ENCODE results near the gene IGFL1.
"Not testable (repeated sequence)": the region's sequence is repeated elsewhere in the genome, so short reads cannot be mapped to it uniquely, and the experiment has no call there.

IGFL1 gene

DNA sequence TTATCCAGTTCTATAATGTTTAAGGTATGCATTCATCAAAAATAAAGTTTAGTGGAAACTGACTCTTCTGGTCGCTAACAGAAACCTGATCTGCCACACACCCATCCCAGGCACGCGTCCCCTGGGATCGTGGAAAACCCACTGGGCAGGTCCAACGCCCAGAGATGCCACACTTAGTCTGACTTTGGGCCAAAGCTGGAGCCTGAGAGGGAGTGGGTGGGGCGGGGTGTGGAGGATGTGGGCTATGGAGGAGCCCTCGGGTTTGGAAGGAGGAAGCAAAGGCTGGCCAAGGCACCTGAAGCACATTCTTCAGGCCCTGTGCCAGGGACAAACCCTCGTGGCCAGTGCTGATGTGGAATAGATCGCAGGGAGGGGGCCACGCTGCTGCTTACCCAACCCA is 2.5 kb downstream of the IGFL1 start:
- no peak overlapping the region for H3K4me3 ChIP-seq (ENCODE audit: low read depth in 1 of 2, low read length in 2 of 2)
- H3K4me1 ChIP-seq (ENCODE audit: control insufficient read depth in 1 of 2, insufficient read depth in 2 of 2, low read length in 2 of 2) = no peaks in the 10 kb centered on the region
- H3K36me3 ChIP-seq (ENCODE audit: control insufficient read depth in 1 of 2, insufficient read depth in 2 of 2, low read length in 2 of 2) = no peaks in the 10 kb centered on the region
- H3K27me3 ChIP-seq (ENCODE audit: low read depth, low read length) = no peaks in the 10 kb centered on the region
- H3K9me3 ChIP-seq (ENCODE audit: control insufficient read depth in 1 of 2, low read length in 2 of 2) = no peaks in the 10 kb centered on the region
- no peak overlapping the region for H3K27ac ChIP-seq (ENCODE audit: low read length)

GRCh38 chr19:46232468-46232867 is 2.9 kb downstream of the IGFL1 start:
- H3K27me3 ChIP-seq (ENCODE audit: low read depth, low read length) = no peaks in the 10 kb centered on the region
- H3K4me3 ChIP-seq (ENCODE audit: low read depth in 1 of 2, low read length in 2 of 2) = no peak overlapping the region
- no peak overlapping the region for H3K27ac ChIP-seq (ENCODE audit: low read length)
- H3K4me1 ChIP-seq (ENCODE audit: control insufficient read depth in 1 of 2, insufficient read depth in 2 of 2, low read length in 2 of 2) = no peaks in the 10 kb centered on the region
- H3K36me3 ChIP-seq (ENCODE audit: control insufficient read depth in 1 of 2, insufficient read depth in 2 of 2, low read length in 2 of 2) = no peaks in the 10 kb centered on the region
- no peaks in the 10 kb centered on the region for H3K9me3 ChIP-seq (ENCODE audit: control insufficient read depth in 1 of 2, low read length in 2 of 2)

DNA sequence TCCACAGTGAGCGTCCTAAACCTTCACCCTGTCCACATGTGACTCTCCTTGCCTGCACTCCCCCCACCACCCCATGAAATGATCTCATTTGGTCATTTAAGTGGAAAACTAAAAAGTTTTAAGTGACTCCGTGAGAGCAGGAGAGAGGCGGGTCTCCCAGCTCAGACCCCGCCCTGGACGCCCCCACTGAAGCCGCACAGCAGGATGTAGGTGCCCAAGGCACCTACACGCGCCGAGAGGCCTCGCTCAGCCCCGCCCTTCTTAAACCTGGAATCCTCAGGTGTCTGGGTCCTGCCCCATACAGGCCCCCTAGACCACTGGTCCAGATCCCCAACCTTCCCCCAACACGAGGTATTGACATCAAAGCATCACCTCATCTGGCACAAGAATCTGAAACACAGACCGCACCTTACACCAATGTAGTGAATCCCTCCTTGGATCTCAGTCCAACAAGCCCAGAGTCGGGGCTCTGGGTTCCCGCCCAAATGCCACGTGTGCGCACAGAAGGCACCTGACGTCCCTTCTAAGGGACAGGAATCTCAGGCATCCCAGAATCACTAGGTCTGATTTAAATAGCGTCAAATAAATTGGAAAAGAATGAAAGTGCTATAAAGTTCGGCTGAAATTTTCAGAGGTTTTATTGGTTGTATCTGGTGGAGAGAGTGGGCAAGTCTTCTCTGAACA is 3.5 kb downstream of the IGFL1 start:
- H3K9me3 ChIP-seq (ENCODE audit: control insufficient read depth in 1 of 2, low read length in 2 of 2) = no peaks in the 10 kb centered on the region
- no peaks in the 10 kb centered on the region for H3K36me3 ChIP-seq (ENCODE audit: control insufficient read depth in 1 of 2, insufficient read depth in 2 of 2, low read length in 2 of 2)
- no peak overlapping the region for H3K27ac ChIP-seq (ENCODE audit: low read length)
- no peaks in the 10 kb centered on the region for H3K4me1 ChIP-seq (ENCODE audit: control insufficient read depth in 1 of 2, insufficient read depth in 2 of 2, low read length in 2 of 2)
- no peaks in the 10 kb centered on the region for H3K27me3 ChIP-seq (ENCODE audit: low read depth, low read length)
- H3K4me3 ChIP-seq (ENCODE audit: low read depth in 1 of 2, low read length in 2 of 2) = no peak overlapping the region

DNA sequence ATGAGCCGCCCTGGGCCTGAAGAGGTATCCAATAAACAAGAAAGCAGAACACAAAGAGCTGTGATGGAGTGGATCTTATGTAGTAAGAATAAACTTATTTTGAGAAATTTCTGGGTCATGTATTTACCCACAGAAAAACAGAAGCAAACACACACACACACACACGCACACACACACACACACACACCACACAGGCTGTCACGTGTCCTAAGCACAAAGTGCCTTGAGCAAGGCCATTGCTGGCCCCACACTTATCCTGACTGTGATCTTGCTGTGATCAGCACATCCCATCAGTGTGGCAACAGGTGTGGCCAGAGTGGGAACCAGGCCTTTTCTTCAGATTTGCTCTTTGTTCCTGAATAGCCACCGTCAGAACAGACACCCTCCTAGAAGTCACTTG is 4.3 kb downstream of the IGFL1 start:
- H3K36me3 ChIP-seq (ENCODE audit: control insufficient read depth in 1 of 2, insufficient read depth in 2 of 2, low read length in 2 of 2); H3K4me1 ChIP-seq (ENCODE audit: control insufficient read depth in 1 of 2, insufficient read depth in 2 of 2, low read length in 2 of 2); H3K9me3 ChIP-seq (ENCODE audit: control insufficient read depth in 1 of 2, low read length in 2 of 2); H3K27ac ChIP-seq (ENCODE audit: low read length); H3K4me3 ChIP-seq (ENCODE audit: low read depth in 1 of 2, low read length in 2 of 2); H3K27me3 ChIP-seq (ENCODE audit: low read depth, low read length): not testable (repeated sequence)

- H3K4me3 ChIP-seq (ENCODE audit: low read depth in 1 of 2, low read length in 2 of 2); H3K27me3 ChIP-seq (ENCODE audit: low read depth, low read length); H3K36me3 ChIP-seq (ENCODE audit: control insufficient read depth in 1 of 2, insufficient read depth in 2 of 2, low read length in 2 of 2); H3K27ac ChIP-seq (ENCODE audit: low read length); H3K4me1 ChIP-seq (ENCODE audit: control insufficient read depth in 1 of 2, insufficient read depth in 2 of 2, low read length in 2 of 2); H3K9me3 ChIP-seq (ENCODE audit: control insufficient read depth in 1 of 2, low read length in 2 of 2): not testable (repeated sequence)
These were observed 8.6 kb downstream of the IGFL1 start for GRCh38 chr19:46238141-46238540.

DNA sequence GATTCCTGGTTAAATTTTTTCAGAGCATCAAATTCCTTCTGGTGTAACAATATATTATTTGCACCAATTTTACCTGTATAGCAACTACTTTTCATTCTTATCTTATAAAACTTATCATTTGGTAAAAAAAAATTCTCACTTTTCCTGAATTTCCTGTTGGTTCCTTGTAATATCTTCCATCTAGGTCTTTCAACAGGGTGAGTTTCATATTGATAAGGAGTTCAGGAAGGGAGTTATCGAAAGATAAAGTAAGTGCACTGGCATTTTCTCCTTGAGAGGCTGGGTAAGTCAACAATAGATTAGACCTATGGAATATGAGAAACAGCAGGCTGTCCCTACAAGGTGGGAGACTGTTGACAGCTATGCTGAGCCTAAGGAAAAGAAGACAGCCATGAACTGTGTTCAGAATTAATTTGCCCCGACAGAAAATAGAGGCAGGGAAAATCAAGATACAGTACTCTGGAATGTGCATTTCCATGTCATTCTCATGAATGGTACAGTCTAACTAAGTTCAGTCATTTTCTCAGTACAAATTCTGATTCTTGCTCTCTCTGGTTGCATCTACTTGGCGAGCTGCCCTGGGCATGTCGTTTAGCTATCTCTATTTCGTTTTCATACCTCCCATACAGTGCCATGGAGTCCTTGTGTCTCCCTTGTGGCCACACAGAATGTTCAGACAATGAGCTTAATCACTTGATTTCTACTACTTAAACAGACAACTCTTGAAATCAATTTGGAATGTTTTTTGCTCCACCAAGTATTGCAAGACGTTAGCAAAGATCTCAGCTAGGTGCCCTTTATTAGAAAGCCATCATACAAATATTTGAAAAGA is 9.9 kb downstream of the IGFL1 start:
- H3K36me3 ChIP-seq (ENCODE audit: control insufficient read depth in 1 of 2, insufficient read depth in 2 of 2, low read length in 2 of 2) = no peaks in the 10 kb centered on the region
- peaks cover 4% of the 10 kb centered on the region for H3K27me3 ChIP-seq (ENCODE audit: low read depth, low read length)

GRCh38 chr19:46240693-46241092 is 11.2 kb downstream of the IGFL1 start:
- no peaks in the 10 kb centered on the region for H3K9me3 ChIP-seq (ENCODE audit: control insufficient read depth in 1 of 2, low read length in 2 of 2)

More for the DNA sequence above, 9.9 kb downstream of the IGFL1 start:
- H3K27ac ChIP-seq (ENCODE audit: low read length) = no peak overlapping the region
- H3K4me1 ChIP-seq (ENCODE audit: control insufficient read depth in 1 of 2, insufficient read depth in 2 of 2, low read length in 2 of 2) = no peaks in the 10 kb centered on the region
- H3K4me3 ChIP-seq (ENCODE audit: low read depth in 1 of 2, low read length in 2 of 2) = no peak overlapping the region
- no peaks in the 10 kb centered on the region for H3K9me3 ChIP-seq (ENCODE audit: control insufficient read depth in 1 of 2, low read length in 2 of 2)

GRCh38 chr19:46241626-46242025 is 12.1 kb downstream of the IGFL1 start:
- no peaks in the 10 kb centered on the region for H3K36me3 ChIP-seq (ENCODE audit: control insufficient read depth in 1 of 2, insufficient read depth in 2 of 2, low read length in 2 of 2)
- peaks cover 4% of the 10 kb centered on the region for H3K27me3 ChIP-seq (ENCODE audit: low read depth, low read length)
- no peaks in the 10 kb centered on the region for H3K9me3 ChIP-seq (ENCODE audit: control insufficient read depth in 1 of 2, low read length in 2 of 2)
- no peak overlapping the region for H3K27ac ChIP-seq (ENCODE audit: low read length)
- H3K4me3 ChIP-seq (ENCODE audit: low read depth in 1 of 2, low read length in 2 of 2) = no peak overlapping the region
- H3K4me1 ChIP-seq (ENCODE audit: control insufficient read depth in 1 of 2, insufficient read depth in 2 of 2, low read length in 2 of 2) = no peaks in the 10 kb centered on the region

More at GRCh38 chr19:46240693-46241092, 11.2 kb downstream of the IGFL1 start:
- H3K27ac ChIP-seq (ENCODE audit: low read length) = no peak overlapping the region
- no peaks in the 10 kb centered on the region for H3K4me1 ChIP-seq (ENCODE audit: control insufficient read depth in 1 of 2, insufficient read depth in 2 of 2, low read length in 2 of 2)
- no peak overlapping the region for H3K4me3 ChIP-seq (ENCODE audit: low read depth in 1 of 2, low read length in 2 of 2)
- peaks cover 4% of the 10 kb centered on the region for H3K27me3 ChIP-seq (ENCODE audit: low read depth, low read length)
- no peaks in the 10 kb centered on the region for H3K36me3 ChIP-seq (ENCODE audit: control insufficient read depth in 1 of 2, insufficient read depth in 2 of 2, low read length in 2 of 2)

DNA sequence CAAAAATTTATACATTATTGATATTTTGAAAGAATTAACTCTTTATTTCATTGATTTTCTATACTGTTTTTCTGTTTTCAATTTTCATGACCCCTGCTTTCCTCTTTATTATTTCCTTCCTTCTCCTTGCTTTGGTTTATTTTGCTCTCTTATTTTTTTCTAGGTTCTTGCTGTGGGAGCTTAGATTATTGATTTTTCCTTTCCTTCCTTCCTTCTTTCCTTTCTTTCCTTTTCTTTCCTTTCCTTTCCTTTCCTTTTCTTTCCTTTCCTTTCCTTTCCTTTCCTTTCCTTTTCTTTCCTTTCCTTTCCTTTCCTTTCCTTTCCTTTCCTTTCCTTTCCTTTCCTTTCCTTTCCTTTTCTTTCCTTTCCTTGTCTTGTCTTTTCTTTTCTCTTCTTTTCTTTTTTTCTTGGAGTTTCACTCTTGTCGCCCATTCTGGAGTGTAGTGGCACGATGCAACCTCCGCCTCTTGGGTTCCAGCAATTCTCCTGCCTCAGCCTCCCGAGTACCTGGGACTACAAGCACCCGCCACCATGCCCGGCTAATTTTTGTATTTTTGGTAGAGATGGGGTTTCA is 13.6 kb downstream of the IGFL1 start:
- not testable (repeated sequence) for H3K4me1 ChIP-seq (ENCODE audit: control insufficient read depth in 1 of 2, insufficient read depth in 2 of 2, low read length in 2 of 2); H3K27me3 ChIP-seq (ENCODE audit: low read depth, low read length)

GRCh38 chr19:46250076-46250735 is 20.7 kb downstream of the IGFL1 start:
- Histone ChIP-seq H3K27ac (ENCODE audit: low read length) (no peak overlapping the region), H3K36me3 (ENCODE audit: control insufficient read depth in 1 of 2, insufficient read depth in 2 of 2, low read length in 2 of 2) (no peaks in the 10 kb centered on the region), H3K9me3 (ENCODE audit: control insufficient read depth in 1 of 2, low read length in 2 of 2) (no peaks in the 10 kb centered on the region), H3K4me3 (ENCODE audit: low read depth in 1 of 2, low read length in 2 of 2) (no peak overlapping the region), H3K27me3 (ENCODE audit: low read depth, low read length) (no peaks in the 10 kb centered on the region), H3K4me1 (ENCODE audit: control insufficient read depth in 1 of 2, insufficient read depth in 2 of 2, low read length in 2 of 2) (no peaks in the 10 kb centered on the region)

More for the DNA sequence above, 13.6 kb downstream of the IGFL1 start:
- not testable (repeated sequence) for H3K27ac ChIP-seq (ENCODE audit: low read length); H3K4me3 ChIP-seq (ENCODE audit: low read depth in 1 of 2, low read length in 2 of 2); H3K9me3 ChIP-seq (ENCODE audit: control insufficient read depth in 1 of 2, low read length in 2 of 2); H3K36me3 ChIP-seq (ENCODE audit: control insufficient read depth in 1 of 2, insufficient read depth in 2 of 2, low read length in 2 of 2)

DNA sequence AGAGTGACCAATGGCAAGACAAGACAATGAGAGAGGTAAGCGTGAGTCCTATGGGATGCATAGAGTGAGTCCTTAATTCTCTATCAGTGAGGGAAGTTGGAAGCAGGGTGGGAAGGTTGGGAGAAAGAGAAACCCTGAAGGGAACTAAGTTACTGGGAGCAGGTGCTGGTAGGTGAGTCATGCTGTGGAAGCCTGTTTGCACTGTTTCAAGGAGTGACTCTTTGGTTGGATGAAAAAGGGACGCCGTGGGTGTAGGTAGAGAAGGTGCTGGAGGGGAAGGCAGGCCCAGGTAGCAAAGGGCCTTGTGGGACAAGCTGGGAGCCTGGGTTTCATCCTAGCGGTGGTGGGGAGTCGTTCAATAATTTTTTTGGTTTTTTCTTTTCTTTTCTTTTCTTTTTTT is 21.9 kb downstream of the IGFL1 start:
- Histone ChIP-seq H3K4me3 (ENCODE audit: low read depth in 1 of 2, low read length in 2 of 2) (no peak overlapping the region), H3K9me3 (ENCODE audit: control insufficient read depth in 1 of 2, low read length in 2 of 2) (no peaks in the 10 kb centered on the region), H3K4me1 (ENCODE audit: control insufficient read depth in 1 of 2, insufficient read depth in 2 of 2, low read length in 2 of 2) (no peaks in the 10 kb centered on the region), H3K27ac (ENCODE audit: low read length) (no peak overlapping the region), H3K36me3 (ENCODE audit: control insufficient read depth in 1 of 2, insufficient read depth in 2 of 2, low read length in 2 of 2) (no peaks in the 10 kb centered on the region), H3K27me3 (ENCODE audit: low read depth, low read length) (no peaks in the 10 kb centered on the region)

Measured in muscle layer of duodenum (tissue), 2 donors.